WI38 (cell line): ENCODE results near the gene VTA1.

Source experiments
- H3K4me3 ChIP-seq: 2 replicates; pipeline ENCODE4 v1.5.1; 2011; ENCODE audit warnings: low read depth, mild to moderate bottlenecking, control low read depth, low read length
- CTCF ChIP-seq: IDR thresholded peaks from 2 replicates; pipeline ENCODE4 v1.5.1; 2012; ENCODE audit warnings: low read depth, mild to moderate bottlenecking, control low read depth, low read length

Gene VTA1

GRCh38 chr6:142173980-142174379 lies 26.9 kb downstream of the VTA1 start:
- no peak overlapping the region for H3K4me3 ChIP-seq

GRCh38 chr6:142174703-142175102 lies 27.6 kb downstream of the VTA1 start:
- no peak for TF ChIP-seq CTCF
- no peak overlapping the region for H3K4me3 ChIP-seq

More at GRCh38 chr6:142173980-142174379, 26.9 kb downstream of the VTA1 start:
- no peak for TF ChIP-seq CTCF

GRCh38 chr6:142178129-142178528 lies 31.1 kb downstream of the VTA1 start:
- H3K4me3 ChIP-seq = no peak overlapping the region
- TF ChIP-seq CTCF = no peak

- H3K4me3 ChIP-seq = no peak overlapping the region
- no peak for TF ChIP-seq CTCF
Observed at GRCh38 chr6:142182004-142182403, 34.9 kb downstream of the VTA1 start.

GRCh38 chr6:142183351-142183750 lies 36.3 kb downstream of the VTA1 start:
- H3K4me3 ChIP-seq = no peak overlapping the region

GRCh38 chr6:142184307-142184706 lies 37.2 kb downstream of the VTA1 start:
- no peak overlapping the region for H3K4me3 ChIP-seq
- TF ChIP-seq CTCF = no peak

More at GRCh38 chr6:142183351-142183750, 36.3 kb downstream of the VTA1 start:
- no peak for TF ChIP-seq CTCF

GRCh38 chr6:142185641-142186040 lies 38.6 kb downstream of the VTA1 start:
- no peak overlapping the region for H3K4me3 ChIP-seq
- TF ChIP-seq CTCF = no peak
